ENCODE results near the gene AMH. TPM values are rescaled to one million over a fixed set of nuclear protein-coding genes. Genes with fewer than 3 reads are reported as not detected.

AMH gene
- total and polyA plus RNA-seq, 2 of the 4 experiments (the other 2 are of a cell fraction), result 0.86 TPM; not detected in 1

- no peak for ATAC-seq (ENCODE audit: low read depth)
Observed at GRCh38 chr19:2207008-2207407, 42.1 kb upstream of the AMH start.

More at GRCh38 chr19:2207008-2207407, 42.1 kb upstream of the AMH start:
- no peak overlapping the region for H4K8ac ChIP-seq (ENCODE audit: low read depth in 2 of 2, low read length in 2 of 2)
- no peak overlapping the region for H3K23ac ChIP-seq (ENCODE audit: low read depth, low read length)
- H3K4me3 ChIP-seq (ENCODE audit: insufficient read depth, low read depth, low read length), result no peak overlapping the region
- H2AK9ac ChIP-seq (replicated peaks; ENCODE audit: low read depth, low read length, poor library complexity), result no peak overlapping the region
- no peak overlapping the region for H3K56ac ChIP-seq (ENCODE audit: extremely low read depth, insufficient read depth, low read length)
- no peak overlapping the region for H4K5ac ChIP-seq (ENCODE audit: low read depth, low read length)
- in situ Hi-C loops (cut with MboI; ENCODE audit: low sequenced_read_pairs) (no loop called here), dilution Hi-C loops (cut with HindIII; ENCODE audit: low sequenced_read_pairs, unreplicated experiment) (no loop called here), intact Hi-C loops (cut with micrococcal nuclease) (no loop called here)
- peaks cover 12% of the 10 kb centered on the region for H3K4me1 ChIP-seq (ENCODE audit: control insufficient read depth, insufficient read depth, low read length)
- peak overlapping the region; percentile 2; the same call in 1 of the 2 replicates for H2AK5ac ChIP-seq (ENCODE audit: low read depth, low read length)
- H3K36me3 ChIP-seq (ENCODE audit: control insufficient read depth, insufficient read depth, low read length), result peaks cover 44% of the 10 kb centered on the region
- BruUV-seq (replicated peaks), result no TSS peak
- H3K18ac ChIP-seq (ENCODE audit: low read depth, low read length), result no peak overlapping the region
- WGBS, 2 experiments (ENCODE audit: extremely low coverage in 2 of 2, insufficient read length in 1 of 2), result 70% methylated on average over 2 of the region's 15 CpGs; no CpG with 5 or more reads in 1 of the 2 experiments
- H4K91ac ChIP-seq (ENCODE audit: insufficient read depth, low read depth, low read length), result no peak overlapping the region
- no peak overlapping the region for H2BK20ac ChIP-seq (ENCODE audit: low read depth, low read length)
- H3K27ac ChIP-seq (ENCODE audit: insufficient read depth, low read length), result no peak overlapping the region
- DNase-seq, result no peak
- no peak overlapping the region for H3K14ac ChIP-seq (replicated peaks; ENCODE audit: low read depth, low read length)
- peaks cover 20 to 72% of the 10 kb centered on the region in 2 experiments for H3K79me1 ChIP-seq (ENCODE audit: low read depth in 1 of 2, low read length in 2 of 2)
- CTCF ChIA-PET, result no interaction called here
- H3K27me3 ChIP-seq (ENCODE audit: control insufficient read depth, insufficient read depth, low read length), result no peaks in the 10 kb centered on the region
- H2AFZ ChIP-seq (replicated peaks; ENCODE audit: low read length, poor library complexity), result no peak overlapping the region
- no peak overlapping the region for H3K4ac ChIP-seq (ENCODE audit: low read depth, low read length)
- no peak overlapping the region for H2BK120ac ChIP-seq (ENCODE audit: low read depth, low read length)
- no peaks in the 10 kb centered on the region for H3K9me3 ChIP-seq (ENCODE audit: control insufficient read depth, insufficient read depth, low read length)
- POLR2A ChIA-PET (ENCODE audit: unreplicated experiment), result no interaction called here
- TF ChIP-seq RFX5 (IDR thresholded peaks at IDR 0.05; ENCODE audit: low read depth, low read length) (no peak), CEBPB (IDR thresholded peaks at IDR 0.05; ENCODE audit: low read depth, low read length) (no peak), ELK1 (IDR thresholded peaks at IDR 0.05; ENCODE audit: borderline replicate concordance, low read depth, low read length) (no peak), RAD21 (IDR thresholded peaks at IDR 0.05; ENCODE audit: low read length) (no peak), NFE2L2 (IDR thresholded peaks at IDR 0.05; ENCODE audit: low read depth, low read length) (no peak), POLR2A (IDR thresholded peaks at IDR 0.05; ENCODE audit: low read depth, low read length) (no peak), RCOR1 (IDR thresholded peaks at IDR 0.05; ENCODE audit: insufficient replicate concordance, low read length) (no peak), MXI1 (IDR thresholded peaks at IDR 0.05; ENCODE audit: borderline replicate concordance, low read depth, low read length) (no peak), SMC3 (IDR thresholded peaks at IDR 0.05; ENCODE audit: low read depth, low read length) (no peak), CHD1 (IDR thresholded peaks at IDR 0.05; ENCODE audit: low read depth, low read length) (no peak), FOS (IDR thresholded peaks at IDR 0.05; ENCODE audit: low read depth, low read length) (no peak), BHLHE40 (IDR thresholded peaks at IDR 0.05; ENCODE audit: low read depth, low read length) (no peak), MAFK (IDR thresholded peaks at IDR 0.05; ENCODE audit: low read depth, low read length) (no peak), MAZ (IDR thresholded peaks at IDR 0.05; ENCODE audit: borderline replicate concordance, low read depth, low read length) (no peak)
- TF ChIP-seq, protein P1, sequence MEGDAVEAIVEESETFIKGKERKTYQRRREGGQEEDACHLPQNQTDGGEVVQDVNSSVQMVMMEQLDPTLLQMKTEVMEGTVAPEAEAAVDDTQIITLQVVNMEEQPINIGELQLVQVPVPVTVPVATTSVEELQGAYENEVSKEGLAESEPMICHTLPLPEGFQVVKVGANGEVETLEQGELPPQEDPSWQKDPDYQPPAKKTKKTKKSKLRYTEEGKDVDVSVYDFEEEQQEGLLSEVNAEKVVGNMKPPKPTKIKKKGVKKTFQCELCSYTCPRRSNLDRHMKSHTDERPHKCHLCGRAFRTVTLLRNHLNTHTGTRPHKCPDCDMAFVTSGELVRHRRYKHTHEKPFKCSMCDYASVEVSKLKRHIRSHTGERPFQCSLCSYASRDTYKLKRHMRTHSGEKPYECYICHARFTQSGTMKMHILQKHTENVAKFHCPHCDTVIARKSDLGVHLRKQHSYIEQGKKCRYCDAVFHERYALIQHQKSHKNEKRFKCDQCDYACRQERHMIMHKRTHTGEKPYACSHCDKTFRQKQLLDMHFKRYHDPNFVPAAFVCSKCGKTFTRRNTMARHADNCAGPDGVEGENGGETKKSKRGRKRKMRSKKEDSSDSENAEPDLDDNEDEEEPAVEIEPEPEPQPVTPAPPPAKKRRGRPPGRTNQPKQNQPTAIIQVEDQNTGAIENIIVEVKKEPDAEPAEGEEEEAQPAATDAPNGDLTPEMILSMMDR (conservative IDR thresholded peaks at IDR 0.05; ENCODE audit: low read depth, low read length), result no peak
- peak overlapping the region; percentile 18 for H2BK5ac ChIP-seq (ENCODE audit: low read depth, low read length, poor library complexity, severe bottlenecking)
- H2BK15ac ChIP-seq (ENCODE audit: low read depth, low read length), result no peak overlapping the region
- H4K20me1 ChIP-seq (ENCODE audit: insufficient read depth, low read length), result peaks cover 14% of the 10 kb centered on the region; the same call in 1 of the 2 replicates
- no peak overlapping the region for H3K9ac ChIP-seq (ENCODE audit: low read depth, low read length)
- H3K4me2 ChIP-seq (ENCODE audit: low read depth, low read length), result no peak overlapping the region
- peaks cover 12% of the 10 kb centered on the region for H3K9me1 ChIP-seq (ENCODE audit: insufficient read depth, low read length)

Measured in IMR-90 (cell line).